NCI-H2107 treated with DMSO at 0.1 percent for 48 hours (cell line): ENCODE measurements around the gene NUP210.
"Not testable (repeated sequence)": the region's sequence is repeated elsewhere in the genome, so short reads cannot be mapped to it uniquely, and the experiment has no call there.

Experiments
- DNase-seq: peaks from one replicate; lab custom pipeline; 2025; ENCODE audit not compliant: unreplicated experiment; lab: John Stamatoyannopoulos, UW

Gene NUP210

DNA sequence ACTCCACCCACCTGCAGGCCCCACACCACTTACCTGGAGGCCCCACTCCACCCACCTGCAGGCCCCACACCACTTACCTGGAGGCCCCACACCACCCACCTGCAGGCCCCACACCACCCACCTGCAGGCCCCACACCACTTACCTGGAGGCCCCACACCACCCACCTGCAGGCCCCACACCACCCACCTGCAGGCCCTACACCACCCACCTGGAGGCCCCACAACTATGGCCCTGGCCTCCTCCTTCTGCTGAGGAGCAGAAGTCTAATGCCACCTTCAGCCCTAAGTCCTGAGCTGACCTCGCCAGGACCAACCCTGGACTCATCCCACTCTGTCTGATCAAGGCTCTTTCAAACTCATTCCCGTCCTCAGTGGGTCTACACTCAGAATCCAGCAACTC is 42.4 kb downstream of the NUP210 start:
- not testable (repeated sequence) for DNase-seq

DNA sequence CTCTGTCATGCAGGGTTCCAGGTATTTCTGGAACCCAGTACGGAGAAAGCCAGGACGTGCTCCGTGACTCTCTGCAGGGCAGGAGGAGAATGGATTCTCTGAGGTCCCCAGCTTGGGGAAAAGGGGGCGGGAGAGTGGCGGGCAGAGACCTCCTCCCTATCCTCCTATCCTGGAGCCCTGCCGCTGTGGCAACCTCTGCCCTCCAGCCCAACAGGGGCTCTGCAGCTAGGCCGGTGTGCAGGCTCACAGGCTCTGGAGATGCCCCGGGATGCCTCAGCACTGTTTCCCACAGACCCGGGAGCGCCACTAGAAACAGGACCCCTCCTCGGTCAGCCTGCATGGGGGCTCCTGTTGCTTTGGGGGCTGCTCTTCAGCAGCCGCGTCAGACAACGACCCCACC is 43.1 kb downstream of the NUP210 start:
- no peak for DNase-seq

DNA sequence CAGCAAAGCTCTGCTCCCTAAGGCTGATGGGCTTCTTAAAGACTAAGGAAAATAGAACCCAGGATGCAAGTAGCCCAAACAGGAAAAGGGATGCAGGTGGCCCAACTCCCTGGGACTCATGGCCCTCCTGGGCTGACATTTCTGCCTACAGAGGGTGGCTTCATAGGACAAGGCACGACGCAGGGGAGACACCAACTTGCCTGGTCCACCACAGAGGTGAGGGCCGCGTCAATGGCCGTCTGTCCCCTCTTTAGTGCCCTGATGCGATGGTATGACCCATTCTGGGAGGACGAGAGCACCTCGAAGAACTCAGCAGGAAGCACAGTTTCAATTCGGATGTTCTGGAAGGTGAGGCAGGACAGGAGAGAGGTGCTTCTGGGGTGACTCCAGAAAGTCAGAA is 44.0 kb downstream of the NUP210 start:
- no peak for DNase-seq

DNA sequence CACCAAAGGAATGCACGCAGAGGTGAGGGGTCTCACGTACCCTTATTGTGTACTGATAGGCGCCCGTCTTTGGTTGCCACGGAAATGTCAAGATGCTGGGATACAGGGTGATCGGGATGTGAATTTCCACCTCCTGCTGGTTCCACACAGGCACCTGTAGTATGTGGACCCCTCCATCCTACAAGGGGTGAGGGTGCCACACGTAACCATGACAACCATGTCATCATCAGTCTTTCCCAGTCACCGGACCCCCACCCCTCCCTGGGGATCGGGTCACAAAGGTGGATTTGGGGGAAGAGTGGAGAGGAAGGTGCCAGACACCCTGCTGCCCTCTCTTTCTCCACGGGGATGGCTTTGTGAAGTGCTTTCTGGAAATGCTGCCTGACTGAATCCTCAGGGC is 44.7 kb downstream of the NUP210 start:
- DNase-seq: no peak

DNA sequence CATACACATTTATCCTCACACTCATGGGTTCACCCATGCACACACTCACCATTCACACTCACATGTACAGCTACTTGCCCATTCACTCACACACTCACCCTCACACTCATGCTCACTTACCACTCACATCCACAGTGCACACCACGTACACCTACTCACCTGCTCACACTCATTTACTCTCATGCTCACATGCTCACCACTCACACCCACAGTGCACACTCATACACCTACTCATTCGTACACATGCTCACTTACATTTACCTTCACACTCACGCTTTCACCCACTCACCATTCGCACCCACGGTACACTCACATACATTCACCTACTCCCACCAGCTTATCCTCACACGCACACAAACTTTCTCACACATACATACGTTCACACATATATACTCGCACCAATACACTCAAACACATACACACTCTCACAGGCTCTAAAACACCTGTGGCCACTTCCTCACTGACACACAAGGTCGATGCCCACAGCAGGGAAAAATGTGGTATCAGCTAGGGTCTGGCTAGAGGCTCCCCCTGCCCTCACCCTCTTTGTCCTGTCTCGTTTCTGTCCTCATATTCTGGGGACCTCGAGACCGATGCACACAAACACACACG is 46.0 kb downstream of the NUP210 start:
- no peak for DNase-seq

DNA sequence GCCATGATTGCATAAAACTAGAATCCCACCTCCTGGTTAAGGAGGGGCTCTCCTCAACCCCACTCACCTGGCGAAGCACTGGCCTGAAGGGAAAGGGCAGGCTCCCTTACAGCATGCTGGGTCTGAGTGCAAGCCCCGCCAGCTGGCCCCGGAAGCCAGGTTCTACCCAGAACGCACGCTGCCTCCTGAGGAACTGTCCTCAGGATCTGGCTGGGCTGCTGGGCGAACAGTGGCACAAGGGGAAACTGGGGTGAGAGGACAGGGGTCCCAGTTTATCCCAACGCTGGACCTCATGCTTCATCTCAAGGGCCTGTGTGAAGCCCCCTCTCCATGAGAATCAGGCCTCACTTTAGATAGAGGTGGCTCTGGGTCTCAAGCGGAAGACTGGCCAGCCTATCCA is 47.5 kb downstream of the NUP210 start:
- DNase-seq: no peak

DNA sequence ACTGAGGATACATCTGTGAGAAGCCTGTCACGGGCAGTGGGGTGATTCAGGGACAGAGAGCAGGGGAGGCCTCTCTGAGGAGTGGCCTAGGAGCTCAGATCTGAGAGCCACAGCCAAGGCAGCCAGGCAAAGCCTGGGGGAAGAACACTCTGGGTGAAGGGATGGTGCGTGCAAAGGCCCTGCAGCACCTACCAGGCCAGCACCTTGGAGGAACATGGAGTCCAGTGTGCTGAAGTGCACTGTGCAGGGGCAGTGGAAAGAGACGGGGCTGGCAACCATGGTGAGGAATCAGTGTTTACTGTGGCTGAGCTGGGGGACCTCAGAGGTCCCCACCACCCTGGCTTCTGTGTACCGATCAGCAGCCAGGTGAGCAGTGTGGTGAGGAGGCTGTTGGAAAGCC is 48.0 kb downstream of the NUP210 start:
- DNase-seq: no peak

DNA sequence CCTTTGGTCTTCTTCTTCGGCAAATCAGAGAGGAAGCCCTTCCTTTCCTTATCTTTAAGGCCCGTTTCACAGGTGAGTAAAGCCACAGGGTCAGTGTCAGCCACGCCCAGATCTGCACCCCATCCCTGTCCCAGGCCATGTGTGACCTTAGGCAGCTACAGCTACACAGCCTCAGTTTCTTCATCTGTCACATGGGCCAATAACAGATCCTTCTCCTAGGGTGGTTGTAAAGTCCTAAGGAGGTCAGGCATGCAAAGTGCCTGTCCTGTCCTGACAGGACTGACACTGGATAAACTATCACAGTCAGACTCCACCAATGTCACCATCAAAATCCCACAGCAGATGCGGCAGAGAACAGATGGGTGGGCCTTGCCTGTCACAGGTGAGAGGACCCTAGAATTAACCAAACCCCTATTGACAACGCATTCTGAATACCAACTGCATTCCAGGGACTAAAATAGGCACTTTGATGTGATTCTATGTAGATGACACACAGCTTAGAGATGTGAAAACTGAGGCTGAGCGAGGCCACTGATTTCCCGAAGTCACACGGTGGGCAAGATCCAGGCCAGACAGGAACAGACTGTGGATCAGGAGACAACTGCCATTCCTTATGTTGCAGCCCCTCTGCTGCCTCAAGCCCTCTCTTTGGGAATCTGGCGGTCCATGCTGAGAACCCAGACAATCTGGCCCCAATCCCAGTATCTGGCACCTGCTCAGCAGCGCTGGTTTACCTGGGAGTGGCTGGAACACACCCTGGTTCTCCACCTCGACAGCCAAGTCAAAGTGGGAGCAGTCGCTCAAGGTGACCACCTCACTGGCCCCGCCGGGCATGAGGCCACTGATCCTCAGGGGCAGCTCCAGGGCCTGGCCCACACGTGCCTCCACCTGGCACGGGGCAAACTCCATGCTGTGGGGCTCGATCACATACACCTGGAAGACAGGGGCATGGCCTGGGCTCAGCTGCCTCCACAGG is 48.7 kb downstream of the NUP210 start:
- no peak for DNase-seq

DNA sequence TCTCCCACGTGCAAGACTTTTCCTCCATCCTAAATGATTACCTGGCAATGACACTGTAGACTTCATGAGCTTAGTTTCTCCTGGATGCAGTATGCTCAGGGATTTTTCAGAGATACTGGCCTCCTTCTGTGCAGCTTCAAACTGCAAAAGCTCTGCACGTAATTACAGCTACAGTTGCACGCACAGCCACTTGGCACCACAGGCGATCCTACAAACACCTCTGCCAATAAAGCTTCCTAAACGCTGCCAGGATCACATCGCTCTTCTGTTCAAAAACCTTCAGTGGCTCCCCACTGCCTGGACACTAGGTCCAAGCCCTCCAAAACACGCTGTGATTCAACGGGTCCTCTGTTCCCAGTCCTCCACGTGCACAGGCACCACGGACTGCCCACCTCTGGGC is 49.5 kb downstream of the NUP210 start:
- no peak for DNase-seq

DNA sequence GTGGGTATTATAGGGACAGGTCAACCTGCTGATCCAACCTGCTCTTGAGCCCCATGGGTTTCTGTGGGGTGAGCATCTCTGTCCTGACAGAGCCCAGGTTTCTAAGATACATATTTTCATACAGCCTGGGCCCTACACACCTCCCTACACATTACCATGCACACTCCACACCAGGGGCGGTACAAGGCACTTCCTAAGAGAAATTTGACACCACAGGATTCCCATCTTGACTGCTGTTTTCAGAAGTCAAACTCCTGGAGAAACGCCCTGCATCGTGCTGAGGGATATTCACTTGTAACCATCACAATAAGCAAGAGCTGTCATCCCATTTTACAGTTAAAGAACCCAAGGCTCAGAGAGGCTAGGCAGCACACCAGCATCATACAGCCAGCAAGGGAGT is 50.1 kb downstream of the NUP210 start:
- no peak for DNase-seq

DNA sequence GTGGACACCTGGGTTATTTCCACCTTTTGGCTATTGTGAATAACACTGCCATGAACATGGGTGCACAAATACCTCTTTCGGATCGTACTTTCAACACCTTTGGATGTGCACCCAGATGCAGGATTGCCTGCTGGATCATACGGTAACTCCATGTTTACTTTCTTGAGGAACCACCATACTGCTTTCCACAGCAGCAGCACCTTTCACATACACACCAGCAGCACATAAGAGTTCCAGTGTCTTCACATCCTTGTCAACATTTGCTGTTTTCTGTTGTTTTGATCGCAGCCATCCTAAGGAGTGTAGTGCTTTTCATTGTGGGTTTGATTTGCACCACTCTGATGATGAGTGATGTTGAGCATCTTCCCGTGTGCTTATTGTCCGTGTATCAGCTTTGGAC is 51.3 kb downstream of the NUP210 start:
- DNase-seq: no peak

DNA sequence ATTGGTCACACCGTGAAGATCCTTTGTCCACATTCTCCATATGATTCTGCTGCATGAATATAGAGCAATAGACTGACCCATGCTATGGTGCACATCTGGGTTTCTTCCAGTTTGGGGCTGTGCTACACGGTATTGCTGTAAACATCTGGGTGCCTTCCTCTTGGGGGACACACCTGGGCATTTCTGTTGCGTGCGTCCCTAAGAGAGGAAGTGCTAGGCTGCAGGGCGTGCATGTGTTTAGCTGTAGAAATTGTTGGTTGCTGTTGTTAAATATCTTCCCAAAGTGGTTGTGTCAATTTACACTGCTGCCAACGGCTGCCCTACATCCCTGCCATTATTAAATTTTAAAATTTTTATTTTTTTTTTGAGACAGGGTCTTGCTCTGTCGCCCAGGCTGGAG is 52.4 kb downstream of the NUP210 start:
- no peak for DNase-seq

DNA sequence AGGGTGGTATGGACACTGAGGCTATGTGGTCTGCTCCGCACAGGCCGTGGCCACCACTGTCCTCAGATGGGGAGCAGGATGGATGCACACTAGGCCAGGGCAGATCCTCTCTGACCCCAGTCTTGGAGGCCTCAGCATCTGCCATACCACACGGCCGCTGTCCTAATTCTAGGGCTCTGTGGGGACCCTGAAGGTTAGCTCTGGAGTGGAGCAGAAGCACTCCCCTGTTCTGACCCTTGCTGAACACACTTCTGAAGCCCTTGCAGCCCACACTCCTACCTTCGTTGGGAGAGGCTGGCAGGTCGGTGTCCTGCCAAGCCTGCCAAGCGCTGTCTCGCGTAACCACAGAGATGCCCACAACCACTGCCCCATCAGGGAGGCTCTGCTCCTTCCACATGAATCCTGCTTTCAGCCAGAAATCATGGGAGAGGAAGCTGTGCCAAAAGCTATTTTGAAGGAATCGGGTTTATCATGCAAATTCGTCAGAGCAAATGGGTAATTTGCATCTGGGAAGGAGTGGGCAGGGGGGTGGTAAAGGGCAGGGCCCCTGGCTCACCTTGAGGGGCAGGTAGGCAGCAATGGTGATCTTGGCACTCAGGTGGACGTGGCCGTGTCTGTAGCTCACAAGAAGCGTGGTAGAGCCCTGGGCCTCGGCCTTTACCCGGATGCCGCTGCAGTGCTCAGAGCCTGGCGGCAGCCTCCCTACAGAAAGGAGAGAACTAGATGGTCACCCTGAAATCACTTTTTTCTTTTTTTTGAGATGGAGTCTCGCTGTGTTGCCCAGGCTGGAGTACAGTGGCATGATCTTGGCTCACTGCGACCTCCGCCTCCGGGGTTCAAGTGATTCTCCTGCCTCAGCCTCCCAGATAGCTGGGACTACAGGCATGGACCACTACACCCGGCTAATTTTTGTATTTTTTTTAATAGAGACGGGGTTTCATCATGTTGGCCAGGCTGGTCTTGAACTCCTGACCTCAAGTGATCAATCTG is 54.4 kb downstream of the NUP210 start:
- no peak for DNase-seq

DNA sequence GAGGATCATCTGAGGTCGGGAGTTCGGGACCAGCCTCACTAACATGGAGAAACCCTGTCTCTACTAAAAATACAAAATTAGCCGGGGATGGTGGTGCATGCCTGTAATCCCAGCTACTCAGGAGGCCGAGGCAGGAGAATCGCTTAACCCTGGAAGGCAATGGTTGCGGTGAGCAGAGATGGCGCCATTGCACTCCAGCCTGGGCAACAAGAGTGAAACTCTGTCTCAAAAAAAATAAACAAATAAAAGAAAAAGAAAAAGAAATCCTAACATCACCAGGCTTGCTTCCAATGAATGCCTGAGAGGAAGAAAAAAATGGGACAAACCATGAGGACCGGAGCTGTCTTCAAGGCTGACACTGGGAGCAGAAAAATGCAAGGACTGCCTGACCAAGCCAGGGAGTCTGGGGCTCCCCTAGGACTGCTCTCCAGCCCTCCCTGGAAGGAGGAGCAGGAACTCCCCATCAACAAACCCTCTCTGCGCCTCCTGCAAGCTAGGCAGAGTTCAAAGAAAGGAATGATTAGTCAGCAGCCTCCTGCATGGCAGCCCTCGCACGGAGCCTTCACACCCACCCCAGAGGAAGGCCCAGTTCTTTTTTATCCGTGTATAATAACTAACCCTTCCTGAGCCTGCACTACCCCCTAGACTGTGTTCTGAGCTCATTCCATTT is 55.4 kb downstream of the NUP210 start:
- no peak for DNase-seq

DNA sequence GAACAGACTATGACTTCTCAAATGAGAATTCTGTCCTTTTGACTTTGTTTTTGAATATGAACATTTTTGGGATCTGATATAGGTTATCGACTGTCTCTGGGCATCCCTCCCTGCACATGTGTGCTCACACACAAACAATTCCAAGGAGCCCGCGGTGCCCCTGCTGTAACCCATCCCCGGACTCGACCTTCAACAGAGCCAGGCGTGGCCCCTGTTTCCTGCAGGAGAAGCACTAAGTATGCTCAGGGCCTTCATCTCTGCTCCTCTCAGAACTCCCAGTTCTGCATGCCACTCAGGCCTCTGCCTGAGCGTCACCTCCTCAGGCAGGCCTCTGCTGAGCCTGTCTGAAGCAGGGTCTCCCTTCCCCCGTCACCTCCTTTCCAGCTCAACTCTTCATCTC is 57.6 kb downstream of the NUP210 start:
- no peak for DNase-seq

DNA sequence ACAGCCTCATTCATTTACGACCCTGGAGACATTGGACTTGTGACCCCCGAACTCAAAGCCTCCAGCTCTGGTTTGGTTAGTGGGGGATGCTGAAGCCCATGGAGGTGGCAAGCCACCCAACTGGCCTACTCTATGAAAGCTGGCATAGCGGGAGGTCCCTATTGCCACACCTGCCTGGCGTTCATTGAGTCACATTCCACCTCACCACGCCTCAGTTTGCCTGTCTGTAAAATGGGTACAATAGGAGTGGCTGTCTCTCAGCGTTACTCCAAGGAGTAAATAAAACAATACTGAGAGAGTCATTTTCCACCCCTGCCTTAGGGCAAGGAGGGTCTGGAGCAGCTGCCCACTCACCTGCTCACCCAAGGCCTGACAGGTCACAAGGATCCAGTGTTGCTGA is 60.2 kb downstream of the NUP210 start:
- no peak for DNase-seq

DNA sequence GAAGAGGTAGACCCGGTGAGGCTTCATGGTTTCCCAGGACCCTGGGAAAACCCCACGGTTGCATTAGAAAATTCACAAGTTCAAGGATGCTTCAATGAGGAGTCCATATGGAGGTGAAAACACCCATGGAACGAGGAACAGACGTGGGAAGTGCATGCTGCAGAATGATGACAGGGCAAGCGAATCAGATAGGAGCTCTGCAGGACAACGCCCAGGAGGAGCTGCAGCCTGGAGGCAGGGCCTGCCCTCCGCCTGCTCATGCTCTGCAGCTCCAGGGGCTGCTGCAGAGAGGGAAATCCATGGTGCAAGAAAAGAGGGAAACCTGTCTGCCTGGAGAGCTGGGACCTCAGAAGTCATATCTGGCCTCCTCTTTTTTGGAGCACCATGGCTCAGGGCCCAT is 61.5 kb downstream of the NUP210 start:
- DNase-seq: no peak

DNA sequence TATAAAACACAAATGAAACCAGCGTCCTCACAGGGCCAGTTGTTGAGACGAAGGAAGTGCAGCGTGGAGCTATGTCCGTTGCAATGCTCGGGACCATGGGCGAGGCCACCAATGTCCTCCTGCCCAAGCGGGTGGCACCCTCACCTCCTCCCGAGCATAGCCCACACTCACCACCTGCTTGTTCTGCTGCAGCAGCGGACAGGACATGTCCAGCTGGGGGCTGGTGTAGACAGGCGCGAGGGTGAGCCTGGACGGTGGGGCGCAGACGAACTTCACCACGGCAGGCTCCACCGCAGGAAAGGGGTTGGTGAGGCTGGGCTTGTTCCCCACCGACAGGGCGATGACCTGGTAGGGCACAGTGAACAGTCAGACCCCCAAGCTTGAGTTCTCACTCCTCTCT is 62.1 kb downstream of the NUP210 start:
- DNase-seq: no peak

DNA sequence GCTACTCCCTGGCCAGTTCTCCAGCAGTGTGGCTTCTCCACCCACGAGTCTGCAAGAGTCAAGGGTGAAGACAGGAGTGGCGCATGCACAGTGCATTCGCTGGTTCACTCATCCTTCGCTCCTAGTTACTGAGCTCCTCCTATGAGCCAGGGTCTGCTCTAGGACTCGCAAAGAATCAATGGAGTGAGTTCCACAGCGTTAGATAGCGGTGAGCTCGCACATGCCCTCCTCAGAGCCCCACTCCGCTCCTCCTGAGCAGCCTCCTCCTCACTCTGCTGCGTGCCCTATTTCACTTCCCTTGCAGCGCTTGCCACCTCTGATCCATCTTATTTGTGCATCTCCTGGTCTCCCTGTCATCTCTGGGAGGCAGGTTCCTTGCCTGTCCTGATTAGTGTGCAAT is 63.0 kb downstream of the NUP210 start:
- no peak for DNase-seq

DNA sequence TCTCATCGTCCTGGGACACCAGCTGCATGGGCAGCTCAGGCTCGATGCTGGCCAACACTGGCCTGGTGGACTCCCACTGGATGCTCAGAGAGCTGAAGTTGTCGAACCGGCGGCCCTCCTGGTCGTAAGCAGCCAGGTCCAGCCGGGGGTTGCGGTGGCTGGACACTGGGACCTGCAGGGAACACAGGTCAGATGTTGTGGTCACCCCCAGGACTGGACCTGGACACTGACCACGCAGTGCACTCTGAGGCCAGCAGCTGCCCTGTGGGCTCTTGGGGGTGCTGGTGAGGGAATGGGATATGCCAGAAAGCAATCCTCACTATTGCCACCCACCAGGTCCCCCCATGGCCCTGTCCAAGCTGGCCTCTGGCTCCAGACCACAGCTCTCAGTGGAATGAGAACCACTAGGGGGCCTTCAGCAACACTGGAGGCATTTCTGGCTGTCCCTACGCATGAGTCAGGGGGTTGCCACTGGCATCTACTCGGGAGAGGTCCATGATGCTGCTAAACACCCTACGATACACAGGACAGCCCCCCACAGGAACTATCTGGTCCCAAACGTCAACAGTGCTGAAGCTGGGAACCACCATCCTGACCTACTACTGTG is 66.1 kb downstream of the NUP210 start:
- DNase-seq: no peak
